ENCODE data around the gene DDX49. TPM values are rescaled to one million over a fixed set of nuclear protein-coding genes. Genes with fewer than 3 reads are reported as not detected.
"Not testable (repeated sequence)": the region's sequence is repeated elsewhere in the genome, so short reads cannot be mapped to it uniquely, and the experiment has no call there.

Gene DDX49
- total and polyA plus RNA-seq, 4 donors = 13.2 to 36.1 (median 29.2) TPM

GRCh38 chr19:18915639-18916038 is 3.9 kb upstream of the DDX49 start:
- Histone ChIP-seq H3K4me3 (ENCODE audit: low read depth in 1 of 3, low read length in 3 of 3) (no peak overlapping the region), H3K36me3 (ENCODE audit: control insufficient read depth in 4 of 4, insufficient read depth in 3 of 4, low read depth in 1 of 4, low read length in 3 of 4) (peaks cover 0 to 18% (median 6%) of the 10 kb centered on the region in 4 donors), H3K27me3 (ENCODE audit: control insufficient read depth in 4 of 4, insufficient read depth in 4 of 4, low read length in 3 of 4) (no peaks in the 10 kb centered on the region), H3K27ac (ENCODE audit: low read depth in 1 of 2, low read length in 2 of 2) (no peak overlapping the region), H3K4me1 (ENCODE audit: control insufficient read depth in 4 of 4, insufficient read depth in 4 of 4, low read length in 3 of 4) (peaks cover 4 to 26% (median 19%) of the 10 kb centered on the region in 4 donors), H3K9ac (ENCODE audit: low read depth in 1 of 2, low read length in 2 of 2) (no peak overlapping the region), H3K9me3 (ENCODE audit: control insufficient read depth in 4 of 4, low read length in 3 of 4) (no peaks in the 10 kb centered on the region)
- WGBS = 61% methylated on average over 5 of the region's 5 CpGs
- DNase-seq (ENCODE audit: low spot score) = no peak
- TF ChIP-seq RAD21 (IDR thresholded peaks at IDR 0.05) (no peak), EGR1 (IDR thresholded peaks at IDR 0.05; ENCODE audit: low read depth in 2 of 2) (no peak), CTCF (IDR thresholded peaks at IDR 0.05; ENCODE audit: low read depth, low read length, missing input control) (peak; percentile 20)

GRCh38 chr19:18917593-18917992 is 1.9 kb upstream of the DDX49 start:
- Histone ChIP-seq H3K4me1 (ENCODE audit: control insufficient read depth in 4 of 4, insufficient read depth in 4 of 4, low read length in 3 of 4) (peaks cover 4 to 34% (median 19%) of the 10 kb centered on the region in 4 donors), H3K36me3 (ENCODE audit: control insufficient read depth in 4 of 4, insufficient read depth in 3 of 4, low read depth in 1 of 4, low read length in 3 of 4) (peaks cover under 1 to 22% (median 10%) of the 10 kb centered on the region in 4 donors)
- H3K27me3 ChIP-seq (ENCODE audit: control insufficient read depth in 4 of 4, insufficient read depth in 4 of 4, low read length in 3 of 4); DNase-seq (ENCODE audit: low spot score); H3K4me3 ChIP-seq (ENCODE audit: low read depth in 1 of 3, low read length in 3 of 3); H3K9me3 ChIP-seq (ENCODE audit: control insufficient read depth in 4 of 4, low read length in 3 of 4); H3K27ac ChIP-seq (ENCODE audit: low read depth in 1 of 2, low read length in 2 of 2); H3K9ac ChIP-seq (ENCODE audit: low read depth in 1 of 2, low read length in 2 of 2): not testable (repeated sequence)
- WGBS = 88% methylated on average over 9 of the region's 9 CpGs

GRCh38 chr19:18919900-18920214 is 342 bp downstream of the DDX49 start:
- H3K27ac ChIP-seq (ENCODE audit: low read depth in 1 of 2, low read length in 2 of 2) = peak overlapping the region; percentile 33 to 38
- no peak for DNase-seq (ENCODE audit: low spot score)
- H3K4me3 ChIP-seq (ENCODE audit: low read depth in 1 of 3, low read length in 3 of 3) = peak overlapping the region; percentile 92 to 100 (median 96)
- H3K9me3 ChIP-seq (ENCODE audit: control insufficient read depth in 4 of 4, low read length in 3 of 4) = no peaks in the 10 kb centered on the region
- H3K27me3 ChIP-seq (ENCODE audit: control insufficient read depth in 4 of 4, insufficient read depth in 4 of 4, low read length in 3 of 4) = no peaks in the 10 kb centered on the region
- H3K9ac ChIP-seq (ENCODE audit: low read depth in 1 of 2, low read length in 2 of 2) = peak overlapping the region; percentile 55 to 89
- H3K36me3 ChIP-seq (ENCODE audit: control insufficient read depth in 4 of 4, insufficient read depth in 3 of 4, low read depth in 1 of 4, low read length in 3 of 4) = peaks cover 13 to 37% (median 17%) of the 10 kb centered on the region in 4 donors
- TF ChIP-seq MAX (IDR thresholded peaks at IDR 0.05) (no peak), YY1 (IDR thresholded peaks at IDR 0.05) (no peak), HNF4A (conservative IDR thresholded peaks at IDR 0.05) (no peak), ZBTB33 (IDR thresholded peaks at IDR 0.05) (no peak), REST (IDR thresholded peaks at IDR 0.05) (no peak), EGR1 (IDR thresholded peaks at IDR 0.05; ENCODE audit: low read depth in 2 of 2) (no peak), RAD21 (IDR thresholded peaks at IDR 0.05) (no peak), SP1 (IDR thresholded peaks at IDR 0.05) (no peak), HNF4G (IDR thresholded peaks at IDR 0.05) (no peak), FOXA1 (IDR thresholded peaks at IDR 0.05) (no peak), CTCF (IDR thresholded peaks at IDR 0.05; ENCODE audit: low read depth, low read length, missing input control) (no peak), RXRA (IDR thresholded peaks at IDR 0.05) (no peak), GABPA (IDR thresholded peaks at IDR 0.05 in 1 of 2, conservative IDR thresholded peaks at IDR 0.05 in 1 of 2) (no peak)
- peaks cover 4 to 34% (median 19%) of the 10 kb centered on the region in 4 donors for H3K4me1 ChIP-seq (ENCODE audit: control insufficient read depth in 4 of 4, insufficient read depth in 4 of 4, low read length in 3 of 4)
- WGBS = under 1% methylated on average over 15 of the region's 15 CpGs
